ENCODE results near the gene OLAH. TPM values are rescaled to one million over a fixed set of nuclear protein-coding genes. Genes with fewer than 3 reads are reported as not detected.

Gene OLAH
- total RNA-seq, 1 experiment from 2014 or later, result not detected

GRCh38 chr10:15091418-15091817, 47.7 kb downstream of the OLAH start (continued):
- TF ChIP-seq CTCF (IDR thresholded peaks at IDR 0.05) (no peak), ZNF671 (CRISPR knock-in tag; IDR thresholded peaks at IDR 0.05) (no peak), JAZF1 (CRISPR knock-in tag; IDR thresholded peaks at IDR 0.05) (no peak), FOXK1 (CRISPR knock-in tag; IDR thresholded peaks at IDR 0.05) (no peak), ATF2 (CRISPR knock-in tag; IDR thresholded peaks at IDR 0.05; ENCODE audit: borderline replicate concordance, low read depth) (no peak), NR2C2 (CRISPR knock-in tag; IDR thresholded peaks at IDR 0.05) (no peak), ZNF219 (CRISPR knock-in tag; IDR thresholded peaks at IDR 0.05; ENCODE audit: borderline replicate concordance) (no peak), NFYB (CRISPR knock-in tag; conservative IDR thresholded peaks at IDR 0.05; ENCODE audit: low read depth) (no peak)
- TF ChIP-seq, protein P1, sequence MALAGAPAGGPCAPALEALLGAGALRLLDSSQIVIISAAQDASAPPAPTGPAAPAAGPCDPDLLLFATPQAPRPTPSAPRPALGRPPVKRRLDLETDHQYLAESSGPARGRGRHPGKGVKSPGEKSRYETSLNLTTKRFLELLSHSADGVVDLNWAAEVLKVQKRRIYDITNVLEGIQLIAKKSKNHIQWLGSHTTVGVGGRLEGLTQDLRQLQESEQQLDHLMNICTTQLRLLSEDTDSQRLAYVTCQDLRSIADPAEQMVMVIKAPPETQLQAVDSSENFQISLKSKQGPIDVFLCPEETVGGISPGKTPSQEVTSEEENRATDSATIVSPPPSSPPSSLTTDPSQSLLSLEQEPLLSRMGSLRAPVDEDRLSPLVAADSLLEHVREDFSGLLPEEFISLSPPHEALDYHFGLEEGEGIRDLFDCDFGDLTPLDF (CRISPR knock-in tag; IDR thresholded peaks at IDR 0.05), result no peak

GRCh38 chr10:15092855-15093408, 49.2 kb downstream of the OLAH start:
- H3K27ac Mint-ChIP-seq, result no peak overlapping the region
- H3K27me3 Mint-ChIP-seq (ENCODE audit: low read depth), result peaks cover 24% of the 10 kb centered on the region
- H3K36me3 Mint-ChIP-seq, result 0 out of 2 replicates have a peak, but pooled peaks cover 4% of the 10 kb centered on the region
- DNase-seq (ENCODE audit: low spot score) (no peak), ATAC-seq (no peak)
- no peak overlapping the region for H3K4me3 Mint-ChIP-seq
- CTCF ChIA-PET, result no interaction called here
- no peaks in the 10 kb centered on the region for H3K9me3 Mint-ChIP-seq
- H3K4me1 Mint-ChIP-seq, result peaks cover 4% of the 10 kb centered on the region
- POLR2A ChIA-PET, result no interaction called here
- TF ChIP-seq, protein P2, sequence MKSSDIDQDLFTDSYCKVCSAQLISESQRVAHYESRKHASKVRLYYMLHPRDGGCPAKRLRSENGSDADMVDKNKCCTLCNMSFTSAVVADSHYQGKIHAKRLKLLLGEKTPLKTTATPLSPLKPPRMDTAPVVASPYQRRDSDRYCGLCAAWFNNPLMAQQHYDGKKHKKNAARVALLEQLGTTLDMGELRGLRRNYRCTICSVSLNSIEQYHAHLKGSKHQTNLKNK (CRISPR knock-in tag; IDR thresholded peaks at IDR 0.05), result no peak
- TF ChIP-seq ZNF121 (CRISPR knock-in tag; IDR thresholded peaks at IDR 0.05) (no peak), FOXP1 (CRISPR knock-in tag; IDR thresholded peaks at IDR 0.05; ENCODE audit: borderline replicate concordance) (no peak), TP53 (CRISPR knock-in tag; IDR thresholded peaks at IDR 0.05) (no peak), PREB (CRISPR knock-in tag; IDR thresholded peaks at IDR 0.05; ENCODE audit: borderline replicate concordance) (no peak), TEAD1 (CRISPR knock-in tag; IDR thresholded peaks at IDR 0.05) (no peak), ELF4 (CRISPR knock-in tag; IDR thresholded peaks at IDR 0.05; ENCODE audit: low read depth) (no peak), ETV6 (CRISPR knock-in tag; IDR thresholded peaks at IDR 0.05) (no peak), NFATC4 (CRISPR knock-in tag; IDR thresholded peaks at IDR 0.05) (no peak), NR3C1 (CRISPR knock-in tag; conservative IDR thresholded peaks at IDR 0.05; ENCODE audit: low read depth) (no peak), CBFB (CRISPR knock-in tag; IDR thresholded peaks at IDR 0.05; ENCODE audit: low read depth) (no peak)
- TF ChIP-seq, protein P3, sequence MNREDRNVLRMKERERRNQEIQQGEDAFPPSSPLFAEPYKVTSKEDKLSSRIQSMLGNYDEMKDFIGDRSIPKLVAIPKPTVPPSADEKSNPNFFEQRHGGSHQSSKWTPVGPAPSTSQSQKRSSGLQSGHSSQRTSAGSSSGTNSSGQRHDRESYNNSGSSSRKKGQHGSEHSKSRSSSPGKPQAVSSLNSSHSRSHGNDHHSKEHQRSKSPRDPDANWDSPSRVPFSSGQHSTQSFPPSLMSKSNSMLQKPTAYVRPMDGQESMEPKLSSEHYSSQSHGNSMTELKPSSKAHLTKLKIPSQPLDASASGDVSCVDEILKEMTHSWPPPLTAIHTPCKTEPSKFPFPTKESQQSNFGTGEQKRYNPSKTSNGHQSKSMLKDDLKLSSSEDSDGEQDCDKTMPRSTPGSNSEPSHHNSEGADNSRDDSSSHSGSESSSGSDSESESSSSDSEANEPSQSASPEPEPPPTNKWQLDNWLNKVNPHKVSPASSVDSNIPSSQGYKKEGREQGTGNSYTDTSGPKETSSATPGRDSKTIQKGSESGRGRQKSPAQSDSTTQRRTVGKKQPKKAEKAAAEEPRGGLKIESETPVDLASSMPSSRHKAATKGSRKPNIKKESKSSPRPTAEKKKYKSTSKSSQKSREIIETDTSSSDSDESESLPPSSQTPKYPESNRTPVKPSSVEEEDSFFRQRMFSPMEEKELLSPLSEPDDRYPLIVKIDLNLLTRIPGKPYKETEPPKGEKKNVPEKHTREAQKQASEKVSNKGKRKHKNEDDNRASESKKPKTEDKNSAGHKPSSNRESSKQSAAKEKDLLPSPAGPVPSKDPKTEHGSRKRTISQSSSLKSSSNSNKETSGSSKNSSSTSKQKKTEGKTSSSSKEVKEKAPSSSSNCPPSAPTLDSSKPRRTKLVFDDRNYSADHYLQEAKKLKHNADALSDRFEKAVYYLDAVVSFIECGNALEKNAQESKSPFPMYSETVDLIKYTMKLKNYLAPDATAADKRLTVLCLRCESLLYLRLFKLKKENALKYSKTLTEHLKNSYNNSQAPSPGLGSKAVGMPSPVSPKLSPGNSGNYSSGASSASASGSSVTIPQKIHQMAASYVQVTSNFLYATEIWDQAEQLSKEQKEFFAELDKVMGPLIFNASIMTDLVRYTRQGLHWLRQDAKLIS (CRISPR knock-in tag; IDR thresholded peaks at IDR 0.05; ENCODE audit: borderline replicate concordance), result no peak
- TF ChIP-seq, protein P4, sequence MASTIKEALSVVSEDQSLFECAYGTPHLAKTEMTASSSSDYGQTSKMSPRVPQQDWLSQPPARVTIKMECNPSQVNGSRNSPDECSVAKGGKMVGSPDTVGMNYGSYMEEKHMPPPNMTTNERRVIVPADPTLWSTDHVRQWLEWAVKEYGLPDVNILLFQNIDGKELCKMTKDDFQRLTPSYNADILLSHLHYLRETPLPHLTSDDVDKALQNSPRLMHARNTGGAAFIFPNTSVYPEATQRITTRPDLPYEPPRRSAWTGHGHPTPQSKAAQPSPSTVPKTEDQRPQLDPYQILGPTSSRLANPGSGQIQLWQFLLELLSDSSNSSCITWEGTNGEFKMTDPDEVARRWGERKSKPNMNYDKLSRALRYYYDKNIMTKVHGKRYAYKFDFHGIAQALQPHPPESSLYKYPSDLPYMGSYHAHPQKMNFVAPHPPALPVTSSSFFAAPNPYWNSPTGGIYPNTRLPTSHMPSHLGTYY (CRISPR knock-in tag; IDR thresholded peaks at IDR 0.05), result no peak
- TF ChIP-seq, protein P5, sequence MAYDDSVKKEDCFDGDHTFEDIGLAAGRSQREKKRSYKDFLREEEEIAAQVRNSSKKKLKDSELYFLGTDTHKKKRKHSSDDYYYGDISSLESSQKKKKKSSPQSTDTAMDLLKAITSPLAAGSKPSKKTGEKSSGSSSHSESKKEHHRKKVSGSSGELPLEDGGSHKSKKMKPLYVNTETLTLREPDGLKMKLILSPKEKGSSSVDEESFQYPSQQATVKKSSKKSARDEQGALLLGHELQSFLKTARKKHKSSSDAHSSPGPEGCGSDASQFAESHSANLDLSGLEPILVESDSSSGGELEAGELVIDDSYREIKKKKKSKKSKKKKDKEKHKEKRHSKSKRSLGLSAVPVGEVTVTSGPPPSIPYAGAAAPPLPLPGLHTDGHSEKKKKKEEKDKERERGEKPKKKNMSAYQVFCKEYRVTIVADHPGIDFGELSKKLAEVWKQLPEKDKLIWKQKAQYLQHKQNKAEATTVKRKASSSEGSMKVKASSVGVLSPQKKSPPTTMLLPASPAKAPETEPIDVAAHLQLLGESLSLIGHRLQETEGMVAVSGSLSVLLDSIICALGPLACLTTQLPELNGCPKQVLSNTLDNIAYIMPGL (CRISPR knock-in tag; IDR thresholded peaks at IDR 0.05), result no peak
- TF ChIP-seq, protein P6, sequence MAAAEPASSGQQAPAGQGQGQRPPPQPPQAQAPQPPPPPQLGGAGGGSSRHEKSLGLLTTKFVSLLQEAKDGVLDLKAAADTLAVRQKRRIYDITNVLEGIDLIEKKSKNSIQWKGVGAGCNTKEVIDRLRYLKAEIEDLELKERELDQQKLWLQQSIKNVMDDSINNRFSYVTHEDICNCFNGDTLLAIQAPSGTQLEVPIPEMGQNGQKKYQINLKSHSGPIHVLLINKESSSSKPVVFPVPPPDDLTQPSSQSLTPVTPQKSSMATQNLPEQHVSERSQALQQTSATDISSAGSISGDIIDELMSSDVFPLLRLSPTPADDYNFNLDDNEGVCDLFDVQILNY (CRISPR knock-in tag; IDR thresholded peaks at IDR 0.05), result no peak
